Epithelial cell of prostate (primary cell): ENCODE data around the gene MBLAC2.

Experiments
- DNase-seq: peaks from one replicate; pipeline ENCODE4 v3.0.0-alpha.2; 2011; ENCODE audit warnings: low read depth, low spot score
- H3K27ac ChIP-seq: fragments of 450-650 bp; 2 replicates; pipeline ENCODE4 v1.5.1; 2017; ENCODE audit warnings: mild to moderate bottlenecking

MBLAC2 gene

GRCh38 chr5:90472783-90473395 lies 1.7 kb downstream of the MBLAC2 start:
- no peak for DNase-seq
- peak overlapping the region; percentile 58 for H3K27ac ChIP-seq

- DNase-seq = no peak
- no peak overlapping the region for H3K27ac ChIP-seq
These were observed 13.3 kb downstream of the MBLAC2 start for GRCh38 chr5:90461288-90461687.

DNA sequence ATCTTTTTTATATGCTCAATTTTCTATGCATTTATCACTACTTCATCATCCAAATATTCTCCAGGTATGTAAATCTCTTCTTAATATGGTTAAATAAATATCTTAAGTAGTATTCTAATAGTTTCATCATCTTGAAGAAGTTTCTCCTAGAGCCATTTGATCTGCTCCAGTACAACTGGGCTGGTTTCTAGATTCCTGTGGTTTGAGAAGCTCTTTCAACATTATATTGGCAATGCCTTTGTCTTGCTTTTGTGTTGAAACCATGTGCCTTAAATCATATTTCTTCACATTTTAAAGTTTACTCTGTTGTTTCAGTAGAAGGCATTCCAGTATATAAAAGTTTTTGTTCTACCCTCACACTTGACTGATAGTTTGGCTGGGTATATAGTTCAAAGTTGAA lies 27.6 kb downstream of the MBLAC2 start:
- DNase-seq = no peak
- no peak overlapping the region for H3K27ac ChIP-seq

DNA sequence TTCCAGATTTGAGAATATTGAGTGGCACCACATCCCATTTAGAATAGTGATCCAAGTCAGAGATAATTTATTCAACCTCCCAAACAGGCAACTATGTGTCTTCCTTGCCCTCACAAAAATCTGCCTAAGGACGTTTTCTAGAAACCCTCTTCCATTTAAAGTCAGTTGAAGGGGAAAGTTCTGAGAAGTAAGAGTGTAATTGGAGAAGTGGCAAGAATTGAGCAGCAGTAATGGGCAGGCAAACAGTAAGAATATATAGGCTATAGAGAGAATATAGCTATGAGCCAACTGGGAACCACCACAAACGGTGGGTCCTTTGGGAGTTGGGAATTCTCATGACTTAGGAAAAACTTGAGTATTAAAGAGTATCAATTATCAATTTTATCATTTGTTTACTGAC lies 33.9 kb downstream of the MBLAC2 start:
- no peak overlapping the region for H3K27ac ChIP-seq
- no peak for DNase-seq

GRCh38 chr5:90438100-90438499 lies 36.5 kb downstream of the MBLAC2 start:
- DNase-seq = no peak
- no peak overlapping the region for H3K27ac ChIP-seq

DNA sequence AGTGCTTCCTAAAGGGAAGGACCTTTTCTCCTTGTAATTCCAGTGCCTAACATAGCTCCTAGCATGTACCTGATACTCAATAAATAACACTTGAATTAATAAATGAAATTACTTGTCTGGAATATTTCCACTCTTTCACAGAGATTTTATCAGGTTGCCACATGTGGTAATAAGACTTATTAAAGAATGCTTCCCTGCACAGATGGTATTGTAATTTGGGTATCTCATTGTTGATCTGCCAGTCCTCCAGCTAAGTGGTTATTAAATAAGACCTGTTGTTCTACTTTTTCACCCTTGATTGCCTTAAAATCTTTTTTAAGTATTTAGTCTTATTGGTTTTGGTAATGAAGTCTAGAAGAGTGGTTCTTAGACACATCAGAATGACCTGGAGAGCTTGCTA lies 36.9 kb downstream of the MBLAC2 start:
- no peak overlapping the region for H3K27ac ChIP-seq
- DNase-seq = no peak

- no peak overlapping the region for H3K27ac ChIP-seq
- DNase-seq = no peak
These were observed 40.4 kb downstream of the MBLAC2 start for GRCh38 chr5:90434116-90434714.

DNA sequence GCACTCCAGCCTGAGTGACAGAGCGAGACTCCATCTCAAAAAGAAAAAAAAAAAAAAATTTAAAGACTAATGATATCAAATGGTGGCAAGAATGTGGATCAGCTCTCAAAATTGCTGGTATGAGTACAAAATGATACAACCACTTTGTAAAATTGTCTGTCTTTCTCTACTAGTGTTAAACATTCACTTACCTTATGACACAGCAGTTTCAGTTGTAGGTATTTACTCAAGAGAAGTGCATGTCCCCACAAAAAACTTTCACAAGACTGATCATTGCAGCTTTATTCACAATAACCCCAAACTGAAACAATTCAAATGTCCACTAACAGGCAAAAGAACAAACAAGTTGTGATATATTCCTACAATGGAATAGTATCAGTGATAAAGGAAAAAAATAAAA lies 50.3 kb downstream of the MBLAC2 start:
- H3K27ac ChIP-seq = no peak overlapping the region
- DNase-seq = no peak

DNA sequence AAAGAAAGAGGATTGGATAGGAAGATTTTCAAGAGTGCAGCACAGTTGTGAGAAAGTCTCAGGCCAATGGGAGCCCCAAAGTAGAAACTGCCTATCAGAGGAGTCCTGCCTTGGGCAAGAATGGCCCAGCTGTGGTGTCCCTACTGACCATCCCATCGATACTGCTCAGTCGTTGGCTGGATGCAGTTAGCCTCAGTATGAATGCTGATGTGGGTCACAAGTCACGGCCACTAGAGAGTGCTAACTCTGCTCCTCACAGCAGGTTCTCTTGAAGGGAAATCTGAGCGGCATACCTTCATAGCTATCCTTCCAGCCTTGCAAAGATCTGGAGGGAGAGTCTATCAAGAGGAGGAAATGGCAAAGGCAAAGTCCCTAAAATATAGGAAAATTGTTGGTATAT lies 53.4 kb downstream of the MBLAC2 start:
- no peak overlapping the region for H3K27ac ChIP-seq
- DNase-seq = no peak

DNA sequence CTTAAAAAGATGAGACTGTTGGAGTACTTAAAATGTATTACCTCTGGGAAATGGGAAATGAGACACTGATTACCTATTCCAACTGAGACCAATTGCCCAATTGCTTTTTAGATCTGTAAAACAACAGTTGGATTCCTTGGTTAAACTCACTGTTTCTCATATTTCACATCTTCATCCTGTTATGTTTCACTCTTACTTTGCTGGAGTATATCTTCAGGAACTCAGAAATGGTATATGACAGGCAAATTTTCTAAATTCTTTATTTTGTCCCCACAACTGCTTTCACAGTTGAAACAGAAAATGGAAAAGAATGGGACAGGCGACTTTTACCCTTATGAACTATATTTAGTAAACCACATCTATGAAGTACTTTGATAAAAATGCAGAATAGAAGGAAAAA lies 56.4 kb downstream of the MBLAC2 start:
- no peak overlapping the region for H3K27ac ChIP-seq
- no peak for DNase-seq

DNA sequence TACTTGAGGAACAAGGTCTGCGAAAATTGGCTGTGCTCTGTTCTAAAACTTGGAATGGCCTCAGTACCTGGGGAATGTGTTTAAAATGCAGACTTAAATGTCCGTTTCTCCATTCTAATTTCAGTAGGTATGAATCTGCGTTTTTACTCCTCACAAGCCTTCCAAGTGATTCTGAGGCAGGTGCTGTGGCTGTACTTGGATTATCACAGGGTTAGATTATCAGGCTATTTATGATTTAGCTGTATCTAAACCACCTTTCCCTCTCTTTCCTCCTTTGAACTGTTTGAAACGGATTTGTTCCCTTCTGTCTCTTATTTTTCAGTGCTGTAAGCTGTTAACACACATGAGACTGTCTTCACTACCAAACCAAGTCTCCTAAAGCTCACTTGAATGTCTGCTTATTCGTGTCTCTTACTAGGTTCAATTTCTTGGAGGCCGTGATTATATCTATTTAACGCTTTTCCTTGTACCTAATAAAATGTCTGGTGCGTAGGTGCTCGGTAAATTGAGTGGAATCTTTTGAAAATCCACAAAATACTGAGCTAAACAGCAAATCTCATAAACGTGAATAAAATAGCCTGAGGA lies 64.3 kb downstream of the MBLAC2 start:
- DNase-seq = no peak
- peak overlapping the region; percentile 86 for H3K27ac ChIP-seq

DNA sequence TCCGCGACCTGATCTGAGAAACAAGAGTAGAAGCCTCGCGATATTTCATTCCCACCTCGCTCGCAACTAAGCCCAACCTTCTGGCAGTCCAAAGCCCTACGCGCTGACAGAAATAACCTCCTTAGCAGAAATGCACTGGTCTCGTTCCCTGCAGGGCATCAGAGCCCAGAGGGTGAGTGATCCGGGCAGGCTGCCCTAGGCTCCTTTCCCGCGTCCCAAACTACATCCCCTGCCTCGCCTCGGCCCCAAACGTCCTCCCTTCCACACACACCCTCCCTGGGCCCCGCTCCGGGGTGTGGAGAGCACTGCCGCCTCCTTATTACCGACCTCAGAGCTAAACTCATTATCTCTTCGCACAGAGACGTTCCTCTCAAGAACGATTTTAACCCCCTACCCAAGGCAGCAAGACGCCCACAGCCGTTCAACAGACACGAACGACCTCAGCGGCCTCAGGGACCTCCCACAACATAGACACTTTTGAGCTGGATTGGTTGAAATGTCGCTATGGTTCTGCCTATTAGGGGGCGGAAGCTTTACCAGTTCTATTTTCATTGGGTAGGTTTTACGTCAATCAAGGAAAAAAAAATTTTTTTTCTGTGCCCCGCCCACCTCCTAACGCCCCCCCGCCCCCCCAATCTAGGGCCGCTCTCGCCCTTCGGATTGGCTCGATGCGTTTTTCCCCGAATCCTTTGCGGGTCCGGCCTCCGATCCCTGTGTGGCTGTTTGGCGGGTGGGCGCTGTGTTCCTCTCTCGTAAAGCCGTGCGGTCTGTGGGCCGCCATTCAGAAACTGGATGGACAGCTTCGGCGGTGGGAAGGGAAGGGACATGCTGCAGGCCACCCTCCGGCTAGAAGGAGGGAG lies 65.0 kb downstream of the MBLAC2 start, which contains the start of gene CETN3:
Gene CETN3, minus strand, starts transcription at position 439 of the 860 bp plus-strand sequence. Its CDS starts 95 bp downstream, at position 344.
- peak within 1 kb of the TSS; percentile 86 for H3K27ac ChIP-seq
- peak; percentile 71 for DNase-seq

- DNase-seq = no peak
- peak overlapping the region; percentile 86 for H3K27ac ChIP-seq
These were observed 65.8 kb downstream of the MBLAC2 start for GRCh38 chr5:90408571-90409317.
